ENCODE results near the gene GBE1. TPM values are rescaled to one million over a fixed set of nuclear protein-coding genes. Genes with fewer than 3 reads are reported as not detected.
"Not testable (repeated sequence)": the region's sequence is repeated elsewhere in the genome, so short reads cannot be mapped to it uniquely, and the experiment has no call there.

The GBE1 gene
- total RNA-seq, 2 donors from 2014 or later: 13.8 to 18.7 TPM

GRCh38 chr3:81767250-81767859 lies 5.9 kb upstream of the GBE1 start:
- H3K27ac Mint-ChIP-seq; H3K4me1 Mint-ChIP-seq (ENCODE audit: low read depth); H3K36me3 Mint-ChIP-seq (ENCODE audit: insufficient read depth in 2 of 2); H3K9me3 Mint-ChIP-seq; H3K4me3 Mint-ChIP-seq; DNase-seq; ATAC-seq (replicated peaks in 1 of 2): not testable (repeated sequence)
- H3K27me3 Mint-ChIP-seq (ENCODE audit: low read depth): peaks cover 22% of the 10 kb centered on the region

GRCh38 chr3:81765400-81765799 lies 4.0 kb upstream of the GBE1 start:
- DNase-seq (no peak), ATAC-seq (replicated peaks in 1 of 2) (no peak)
- peaks cover 0 to 3% of the 10 kb centered on the region in 2 donors for H3K36me3 Mint-ChIP-seq (ENCODE audit: insufficient read depth in 2 of 2)
- H3K4me1 Mint-ChIP-seq (ENCODE audit: low read depth): peaks cover 13% of the 10 kb centered on the region
- H3K4me3 Mint-ChIP-seq: no peak overlapping the region
- H3K9me3 Mint-ChIP-seq: no peaks in the 10 kb centered on the region
- no peak overlapping the region for H3K27ac Mint-ChIP-seq
- H3K27me3 Mint-ChIP-seq (ENCODE audit: low read depth): peaks cover 3% of the 10 kb centered on the region

DNA sequence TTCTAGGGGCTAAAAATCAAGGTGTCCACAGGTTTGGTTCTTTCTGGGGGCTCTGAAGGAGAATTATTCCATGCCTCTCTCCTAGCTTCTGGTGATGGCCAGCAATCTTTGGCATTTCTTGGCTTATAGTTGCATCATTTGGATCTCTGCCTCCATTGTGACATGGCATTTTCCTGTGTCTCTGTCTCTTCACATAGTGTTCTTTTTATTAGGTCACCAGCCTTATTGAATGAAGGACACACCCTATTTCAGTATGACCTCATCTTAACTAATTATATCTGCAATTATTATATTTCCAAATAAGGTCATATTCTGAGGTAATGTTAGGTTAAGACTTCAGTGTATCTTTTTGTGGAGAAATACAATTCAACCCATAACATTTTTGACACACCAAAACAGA lies 3.2 kb upstream of the GBE1 start:
- H3K36me3 Mint-ChIP-seq (ENCODE audit: insufficient read depth in 2 of 2): peaks cover 0 to 6% of the 10 kb centered on the region in 2 donors
- no peak for DNase-seq
- ATAC-seq (replicated peaks in 1 of 2): no peak
- H3K27me3 Mint-ChIP-seq (ENCODE audit: low read depth): no peaks in the 10 kb centered on the region
- no peak overlapping the region for H3K27ac Mint-ChIP-seq
- H3K4me1 Mint-ChIP-seq (ENCODE audit: low read depth): peaks cover 17% of the 10 kb centered on the region
- no peaks in the 10 kb centered on the region for H3K9me3 Mint-ChIP-seq
- no peak overlapping the region for H3K4me3 Mint-ChIP-seq

DNA sequence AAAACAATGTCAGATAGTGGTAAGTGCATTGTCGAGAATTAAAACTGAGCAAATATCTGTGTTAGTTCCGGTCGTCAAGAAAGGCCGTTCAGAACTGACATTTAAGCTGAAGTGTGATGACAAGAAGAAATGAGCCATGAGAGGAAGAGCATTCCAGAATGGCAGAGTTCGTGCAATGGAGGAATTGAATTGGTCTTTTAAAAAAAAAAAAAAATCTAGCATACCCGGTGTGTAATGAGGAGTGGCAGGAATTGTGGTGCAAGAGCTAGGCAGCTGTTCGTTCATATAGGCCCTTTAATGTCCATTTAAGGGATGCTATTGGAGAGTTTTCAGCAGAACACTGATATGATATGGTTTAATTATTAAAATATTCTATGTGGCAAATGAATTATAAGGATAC lies 2.6 kb upstream of the GBE1 start:
- Mint-ChIP-seq H3K36me3 (ENCODE audit: insufficient read depth in 2 of 2) (peaks cover 0 to 6% of the 10 kb centered on the region in 2 donors), H3K27ac (no peak overlapping the region), H3K9me3 (no peaks in the 10 kb centered on the region), H3K4me3 (no peak overlapping the region), H3K27me3 (ENCODE audit: low read depth) (no peaks in the 10 kb centered on the region), H3K4me1 (ENCODE audit: low read depth) (peaks cover 17% of the 10 kb centered on the region)
- ATAC-seq (replicated peaks in 1 of 2): no peak
- no peak for DNase-seq

DNA sequence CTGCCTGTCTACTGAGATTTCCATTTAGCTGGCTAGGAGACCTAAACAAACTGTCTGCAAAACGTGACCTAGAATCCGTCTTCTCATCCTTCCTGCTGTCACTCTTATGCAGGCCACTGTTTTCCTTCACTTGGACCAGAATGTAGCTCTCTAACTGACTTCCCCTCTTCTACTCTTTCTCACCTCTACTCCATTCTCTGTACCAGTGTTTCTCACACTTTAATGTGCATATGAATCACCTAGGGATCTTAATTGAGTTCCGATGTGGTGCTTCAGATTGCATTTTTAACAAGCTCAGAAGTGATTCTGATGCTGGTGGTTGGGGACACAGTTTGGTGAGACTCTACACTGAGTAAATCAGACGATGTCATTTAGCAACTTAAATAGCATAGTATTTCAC lies 1.6 kb upstream of the GBE1 start:
- H3K27ac Mint-ChIP-seq: peak overlapping the region; percentile 7

GRCh38 chr3:81761904-81762580 lies 597 bp upstream of the GBE1 start:
- Mint-ChIP-seq H3K9me3 (peaks cover 3 to 4% of the 10 kb centered on the region in 2 donors), H3K4me3 (peak overlapping the region; percentile 91 to 96), H3K27ac (peak overlapping the region; percentile 94), H3K4me1 (ENCODE audit: low read depth) (peaks cover 27% of the 10 kb centered on the region), H3K36me3 (ENCODE audit: insufficient read depth in 2 of 2) (peaks cover 8 to 22% of the 10 kb centered on the region in 2 donors), H3K27me3 (ENCODE audit: low read depth) (no peaks in the 10 kb centered on the region)
- DNase-seq (no peak), ATAC-seq (replicated peaks in 1 of 2) (no peak)

More for the DNA sequence above, 1.6 kb upstream of the GBE1 start:
- no peak for DNase-seq
- H3K9me3 Mint-ChIP-seq: peaks cover 3 to 4% of the 10 kb centered on the region in 2 donors
- H3K4me1 Mint-ChIP-seq (ENCODE audit: low read depth): peaks cover 18% of the 10 kb centered on the region
- no peak for ATAC-seq (replicated peaks in 1 of 2)
- H3K4me3 Mint-ChIP-seq: peak overlapping the region; percentile 34 to 41
- H3K27me3 Mint-ChIP-seq (ENCODE audit: low read depth): no peaks in the 10 kb centered on the region
- peaks cover 4 to 14% of the 10 kb centered on the region in 2 donors for H3K36me3 Mint-ChIP-seq (ENCODE audit: insufficient read depth in 2 of 2)

DNA sequence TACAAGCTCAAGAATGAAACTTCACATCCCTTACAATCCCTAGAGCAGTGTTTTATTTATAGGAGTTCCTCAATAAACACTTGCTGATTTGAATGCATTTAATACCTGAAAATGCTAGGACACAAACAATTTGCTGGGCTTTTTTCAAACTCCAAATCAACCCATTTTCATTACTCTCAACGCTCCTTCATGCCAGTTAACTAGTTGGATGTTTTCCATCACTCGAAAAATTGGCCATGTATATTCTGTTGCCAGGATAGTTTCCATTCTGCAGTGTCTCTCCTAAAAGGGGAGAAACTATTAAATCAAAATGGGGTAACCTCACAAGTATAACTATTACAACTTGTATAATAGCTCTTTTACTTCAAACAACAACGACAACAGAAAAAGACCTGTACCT lies 1.2 kb downstream of the GBE1 start:
- no peak for ATAC-seq (replicated peaks in 1 of 2)
- no peak for DNase-seq
- Mint-ChIP-seq H3K4me3 (peak overlapping the region; percentile 91 to 96), H3K27me3 (ENCODE audit: low read depth) (no peaks in the 10 kb centered on the region), H3K9me3 (peaks cover 3 to 4% of the 10 kb centered on the region in 2 donors), H3K36me3 (ENCODE audit: insufficient read depth in 2 of 2) (peaks cover 9 to 27% of the 10 kb centered on the region in 2 donors), H3K27ac (peak overlapping the region; percentile 95), H3K4me1 (ENCODE audit: low read depth) (peaks cover 34% of the 10 kb centered on the region)

DNA sequence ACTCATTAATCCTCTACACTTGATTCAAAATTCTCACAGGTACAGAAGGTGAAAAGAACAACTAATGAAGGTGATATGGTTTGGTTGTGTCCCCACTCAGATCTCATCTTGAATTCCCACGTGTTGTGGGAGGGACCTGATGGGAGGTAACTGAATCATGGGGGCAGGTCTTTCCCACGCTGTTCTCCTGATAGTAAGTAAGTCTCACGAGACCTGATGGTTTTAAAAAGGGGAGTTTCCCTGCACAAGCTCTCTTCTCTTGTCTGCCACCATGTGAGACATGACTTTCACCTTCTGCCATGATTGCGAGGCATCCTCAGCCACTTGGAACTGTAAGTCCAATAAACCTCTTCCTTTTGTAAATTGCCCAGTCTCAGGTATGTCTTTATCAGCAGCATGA lies 2.7 kb downstream of the GBE1 start:
- not testable (repeated sequence) for H3K27ac Mint-ChIP-seq; H3K27me3 Mint-ChIP-seq (ENCODE audit: low read depth); H3K4me3 Mint-ChIP-seq; DNase-seq; ATAC-seq (replicated peaks in 1 of 2); H3K9me3 Mint-ChIP-seq
- peaks cover 9 to 40% of the 10 kb centered on the region in 2 donors for H3K36me3 Mint-ChIP-seq (ENCODE audit: insufficient read depth in 2 of 2)
- peaks cover 34% of the 10 kb centered on the region for H3K4me1 Mint-ChIP-seq (ENCODE audit: low read depth)

GRCh38 chr3:81758275-81758674 lies 3.2 kb downstream of the GBE1 start:
- DNase-seq: no peak
- peaks cover 34% of the 10 kb centered on the region for H3K4me1 Mint-ChIP-seq (ENCODE audit: low read depth)
- peaks cover 10 to 40% of the 10 kb centered on the region in 2 donors for H3K36me3 Mint-ChIP-seq (ENCODE audit: insufficient read depth in 2 of 2)
- H3K27me3 Mint-ChIP-seq (ENCODE audit: low read depth): no peaks in the 10 kb centered on the region
- peak overlapping the region in 1 of 2 donors; percentile 19 for H3K4me3 Mint-ChIP-seq
- peaks cover 4 to 9% of the 10 kb centered on the region in 2 donors for H3K9me3 Mint-ChIP-seq
- no peak for ATAC-seq (replicated peaks in 1 of 2)
- peak overlapping the region; percentile 77 for H3K27ac Mint-ChIP-seq

DNA sequence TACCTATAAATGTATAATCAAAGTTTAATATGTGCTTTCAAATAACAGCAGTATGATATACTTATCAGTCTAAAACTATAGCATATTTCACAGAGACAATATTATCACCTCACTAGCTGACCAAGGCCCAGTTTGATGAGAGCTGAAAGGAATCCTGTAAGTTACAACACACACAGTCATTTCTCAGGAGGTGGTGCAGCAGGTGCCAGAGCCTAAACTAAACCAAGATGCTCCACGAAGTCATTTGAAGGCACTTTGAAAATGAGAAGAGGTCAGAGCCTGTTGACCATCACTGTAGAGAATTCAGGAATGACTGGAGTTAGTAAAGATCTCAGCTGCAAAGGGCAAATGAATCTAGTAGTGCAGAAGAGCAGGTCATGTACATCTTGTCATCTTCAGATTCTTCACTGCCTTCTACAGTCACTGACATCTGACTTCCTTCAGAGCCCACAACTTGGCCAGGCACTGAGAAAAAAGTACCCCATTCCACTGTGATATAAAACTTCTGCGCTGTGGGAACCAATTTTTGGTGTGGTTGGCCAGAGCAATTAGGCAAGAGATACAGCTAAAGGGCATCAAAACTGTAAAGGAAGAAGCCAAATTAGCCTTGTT lies 7.9 kb downstream of the GBE1 start:
- H3K4me1 Mint-ChIP-seq (ENCODE audit: low read depth): peaks cover 17% of the 10 kb centered on the region
- peaks cover 4 to 5% of the 10 kb centered on the region in 2 donors for H3K9me3 Mint-ChIP-seq
- peaks cover 7 to 31% of the 10 kb centered on the region in 2 donors for H3K36me3 Mint-ChIP-seq (ENCODE audit: insufficient read depth in 2 of 2)

GRCh38 chr3:81752604-81753003 lies 8.8 kb downstream of the GBE1 start:
- DNase-seq (no peak), ATAC-seq (replicated peaks in 1 of 2) (no peak)
- Mint-ChIP-seq H3K27me3 (ENCODE audit: low read depth) (no peaks in the 10 kb centered on the region), H3K4me3 (no peak overlapping the region), H3K27ac (no peak overlapping the region), H3K9me3 (peaks cover 1 to 5% of the 10 kb centered on the region in 2 donors), H3K4me1 (ENCODE audit: low read depth) (peaks cover 13% of the 10 kb centered on the region), H3K36me3 (ENCODE audit: insufficient read depth in 2 of 2) (peaks cover 5 to 23% of the 10 kb centered on the region in 2 donors)

More for the DNA sequence above, 7.9 kb downstream of the GBE1 start:
- Mint-ChIP-seq H3K27ac (no peak overlapping the region), H3K4me3 (no peak overlapping the region), H3K27me3 (ENCODE audit: low read depth) (no peaks in the 10 kb centered on the region)
- no peak for ATAC-seq (replicated peaks in 1 of 2)
- no peak for DNase-seq

- Mint-ChIP-seq H3K27ac (no peak overlapping the region), H3K27me3 (ENCODE audit: low read depth) (no peaks in the 10 kb centered on the region), H3K4me1 (ENCODE audit: low read depth) (no peaks in the 10 kb centered on the region), H3K36me3 (ENCODE audit: insufficient read depth in 2 of 2) (peaks cover 2 to 5% of the 10 kb centered on the region in 2 donors), H3K4me3 (no peak overlapping the region), H3K9me3 (peaks cover 0 to 1% of the 10 kb centered on the region in 2 donors)
- no peak for DNase-seq
- ATAC-seq (replicated peaks in 1 of 2): no peak
Measured at GRCh38 chr3:81749265-81749664, 12.2 kb downstream of the GBE1 start.

DNA sequence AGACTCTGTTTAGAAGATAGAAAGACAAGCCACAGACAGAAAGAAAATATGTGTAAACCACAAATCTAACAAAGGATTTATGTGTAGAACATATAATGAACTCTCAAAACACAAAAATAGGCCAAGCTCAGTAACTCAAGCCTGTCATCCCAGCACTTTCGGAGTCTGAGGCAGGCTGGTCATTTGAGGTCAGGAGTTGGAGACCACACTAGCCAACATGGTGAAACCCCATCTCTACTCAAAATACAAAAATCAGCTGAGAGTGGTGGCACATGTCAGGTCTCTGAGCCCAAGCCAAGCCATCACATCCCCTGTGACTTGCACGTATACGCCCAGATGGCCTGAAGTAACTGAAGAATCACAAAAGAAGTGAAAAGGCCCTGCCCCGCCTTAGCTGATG lies 14.2 kb downstream of the GBE1 start:
- ATAC-seq (replicated peaks in 1 of 2); H3K4me1 Mint-ChIP-seq (ENCODE audit: low read depth); H3K36me3 Mint-ChIP-seq (ENCODE audit: insufficient read depth in 2 of 2); H3K27ac Mint-ChIP-seq; H3K4me3 Mint-ChIP-seq; H3K27me3 Mint-ChIP-seq (ENCODE audit: low read depth); H3K9me3 Mint-ChIP-seq; DNase-seq: not testable (repeated sequence)
